Brain microvascular endothelial cell (primary cell): Measurements from ENCODE around the gene B4GALT6.

ENCODE experiments used
- DNase-seq: peaks from one replicate; pipeline ENCODE4 v3.0.0-alpha.2; 2020
- H3K27ac ChIP-seq: fragments of 250-450 bp; sonication (Bioruptor Pico); 2 replicates; pipeline ENCODE4 v1.5.1; 2020; ENCODE audit warnings: mild to moderate bottlenecking, moderate library complexity
- H3K27me3 ChIP-seq: fragments of 250-450 bp; sonication (Bioruptor Pico); replicated peaks from 2 replicates; pipeline ENCODE4 v1.5.1; 2020; ENCODE audit warnings: mild to moderate bottlenecking
- H3K36me3 ChIP-seq: fragments of 250-450 bp; sonication (Bioruptor Pico); replicated peaks from 2 replicates; pipeline ENCODE4 v1.5.1; 2020; ENCODE audit warnings: mild to moderate bottlenecking
- H3K4me3 ChIP-seq: 2 replicates; pipeline ENCODE4 v1.5.1; 2011; ENCODE audit warnings: low read depth, mild to moderate bottlenecking, control low read depth, low read length, moderate library complexity
- in situ Hi-C: cut with HindIII; loops from 2 replicates; pipeline ENCODE4 v1.10.0; 2017; ENCODE audit warnings: low sequenced_read_pairs, low pct_ligation_motif_present
- TF ChIP-seq, protein P1 (sequence below): IDR thresholded peaks from 2 replicates; pipeline ENCODE4 v1.5.1; 2011; ENCODE audit warnings: low read depth, mild to moderate bottlenecking, moderate library complexity, low read length, control low read depth, inconsistent platforms; ENCODE audit errors: missing control alignments

Gene B4GALT6

DNA sequence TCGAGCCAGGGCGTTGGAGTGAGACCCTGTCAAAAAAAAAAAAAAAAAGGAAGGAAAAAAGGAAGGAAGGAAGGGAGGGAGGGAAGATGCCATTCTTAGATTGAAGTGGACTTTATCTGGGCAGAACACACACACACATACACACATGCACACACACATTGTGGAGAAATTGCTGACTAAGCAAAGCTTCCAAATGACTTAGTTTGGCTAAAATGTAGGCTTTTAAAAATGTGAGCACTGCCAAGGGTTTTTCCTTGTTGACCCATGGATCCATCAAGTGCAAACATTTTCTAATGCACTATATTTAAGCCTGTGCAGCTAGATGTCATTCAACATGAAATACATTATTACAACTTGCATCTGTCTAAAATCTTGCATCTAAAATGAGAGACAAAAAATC is 93.3 kb downstream of the B4GALT6 start:
- in situ Hi-C loops: no loop called here
- no peaks in the 10 kb centered on the region for H3K27me3 ChIP-seq
- TF ChIP-seq, protein P1, sequence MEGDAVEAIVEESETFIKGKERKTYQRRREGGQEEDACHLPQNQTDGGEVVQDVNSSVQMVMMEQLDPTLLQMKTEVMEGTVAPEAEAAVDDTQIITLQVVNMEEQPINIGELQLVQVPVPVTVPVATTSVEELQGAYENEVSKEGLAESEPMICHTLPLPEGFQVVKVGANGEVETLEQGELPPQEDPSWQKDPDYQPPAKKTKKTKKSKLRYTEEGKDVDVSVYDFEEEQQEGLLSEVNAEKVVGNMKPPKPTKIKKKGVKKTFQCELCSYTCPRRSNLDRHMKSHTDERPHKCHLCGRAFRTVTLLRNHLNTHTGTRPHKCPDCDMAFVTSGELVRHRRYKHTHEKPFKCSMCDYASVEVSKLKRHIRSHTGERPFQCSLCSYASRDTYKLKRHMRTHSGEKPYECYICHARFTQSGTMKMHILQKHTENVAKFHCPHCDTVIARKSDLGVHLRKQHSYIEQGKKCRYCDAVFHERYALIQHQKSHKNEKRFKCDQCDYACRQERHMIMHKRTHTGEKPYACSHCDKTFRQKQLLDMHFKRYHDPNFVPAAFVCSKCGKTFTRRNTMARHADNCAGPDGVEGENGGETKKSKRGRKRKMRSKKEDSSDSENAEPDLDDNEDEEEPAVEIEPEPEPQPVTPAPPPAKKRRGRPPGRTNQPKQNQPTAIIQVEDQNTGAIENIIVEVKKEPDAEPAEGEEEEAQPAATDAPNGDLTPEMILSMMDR: no peak

DNA sequence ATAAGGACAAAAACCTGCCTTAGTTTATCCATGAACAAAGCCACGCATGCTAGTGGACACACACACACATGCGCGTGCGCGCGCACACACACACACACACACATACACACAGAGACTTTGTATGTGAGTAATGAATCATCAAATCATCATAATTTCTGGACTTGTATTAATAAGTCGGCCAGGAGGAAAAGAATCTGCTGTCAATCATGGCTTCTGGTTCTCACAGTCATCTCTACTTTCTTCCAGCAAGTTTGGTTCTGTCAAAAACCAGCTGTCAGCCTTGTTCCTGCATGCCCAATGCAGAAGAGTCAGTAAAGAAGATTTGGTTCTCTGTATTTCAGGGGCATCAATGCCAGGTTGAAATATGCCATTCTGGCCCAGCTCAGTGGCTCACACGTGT is 93.8 kb downstream of the B4GALT6 start:
- TF ChIP-seq, protein P1: no peak
- H3K4me3 ChIP-seq: no peak overlapping the region
- in situ Hi-C loops: no loop called here

More for the DNA sequence above, 93.3 kb downstream of the B4GALT6 start:
- Histone ChIP-seq H3K4me3 (no peak overlapping the region), H3K36me3 (no peaks in the 10 kb centered on the region), H3K27ac (no peak overlapping the region)
- no peak for DNase-seq

DNA sequence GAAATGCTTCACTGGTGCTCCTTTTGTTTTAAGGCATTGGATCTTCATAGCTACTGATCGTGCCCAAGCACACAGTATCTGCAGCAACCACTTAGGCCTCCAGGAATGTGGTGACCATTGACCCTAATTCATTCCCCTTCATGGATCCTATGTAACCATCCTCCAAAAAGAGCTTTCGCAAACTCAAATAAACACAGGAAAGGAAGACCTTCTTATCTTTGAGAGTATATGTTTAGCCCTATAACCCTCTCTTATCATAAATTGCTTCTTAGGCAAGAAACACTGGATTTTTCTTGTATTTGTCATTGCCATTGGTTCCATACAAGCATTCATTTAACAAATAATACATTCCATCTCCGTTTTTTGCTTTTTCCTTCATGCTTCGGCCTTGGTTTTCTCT is 96.9 kb downstream of the B4GALT6 start:
- in situ Hi-C loops: no loop called here
- DNase-seq: no peak
- Histone ChIP-seq H3K36me3 (no peaks in the 10 kb centered on the region), H3K27ac (no peak overlapping the region), H3K27me3 (no peaks in the 10 kb centered on the region), H3K4me3 (no peak overlapping the region)
- TF ChIP-seq, protein P1: no peak

More for the DNA sequence above, 93.8 kb downstream of the B4GALT6 start:
- Histone ChIP-seq H3K36me3 (no peaks in the 10 kb centered on the region), H3K27ac (no peak overlapping the region), H3K27me3 (no peaks in the 10 kb centered on the region)
- DNase-seq: no peak

DNA sequence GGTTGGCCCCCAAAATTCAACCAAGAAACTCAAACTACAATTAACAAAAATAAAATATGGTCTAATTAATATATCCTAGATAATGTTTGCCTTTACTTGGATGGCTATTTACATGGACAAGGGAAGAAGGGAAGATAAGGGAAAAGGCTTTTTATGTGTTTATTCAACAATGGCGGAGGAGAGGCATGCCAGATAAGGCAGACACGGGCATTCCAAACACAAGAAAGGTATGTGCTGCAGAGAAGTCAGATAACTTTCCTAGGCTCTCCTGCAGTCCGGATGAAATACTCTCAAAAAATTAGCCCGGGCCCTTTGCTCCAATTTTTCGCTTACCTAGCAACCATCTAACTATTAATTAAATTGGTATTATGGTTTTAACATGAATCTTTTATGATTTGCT is 97.8 kb downstream of the B4GALT6 start:
- H3K27ac ChIP-seq: no peak overlapping the region
- H3K4me3 ChIP-seq: no peak overlapping the region
- no peak for DNase-seq
- in situ Hi-C loops: no loop called here
- no peaks in the 10 kb centered on the region for H3K36me3 ChIP-seq
- TF ChIP-seq, protein P1: no peak
- no peaks in the 10 kb centered on the region for H3K27me3 ChIP-seq

DNA sequence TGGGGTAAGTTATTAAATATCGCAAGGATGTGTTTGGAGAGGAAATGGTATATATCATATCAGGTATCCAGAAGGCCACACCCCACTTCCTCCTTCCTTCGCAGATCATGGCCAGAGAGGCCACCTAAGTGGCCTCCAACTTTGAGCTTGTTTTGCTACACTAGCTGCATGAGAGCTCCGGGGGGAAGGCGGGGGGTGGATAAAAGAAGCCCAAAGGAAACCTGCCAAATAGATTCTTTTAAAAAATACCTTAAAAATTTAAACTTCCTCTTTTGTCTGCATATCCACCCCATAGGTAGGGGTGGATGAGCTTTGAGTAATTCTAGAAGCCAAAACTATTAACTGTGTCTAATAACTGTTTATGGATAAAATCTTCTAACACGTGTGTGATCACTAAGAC is 98.4 kb downstream of the B4GALT6 start:
- TF ChIP-seq, protein P1: no peak
- Histone ChIP-seq H3K27me3 (no peaks in the 10 kb centered on the region), H3K36me3 (no peaks in the 10 kb centered on the region), H3K27ac (no peak overlapping the region), H3K4me3 (no peak overlapping the region)
- in situ Hi-C loops: no loop called here
- DNase-seq: no peak

DNA sequence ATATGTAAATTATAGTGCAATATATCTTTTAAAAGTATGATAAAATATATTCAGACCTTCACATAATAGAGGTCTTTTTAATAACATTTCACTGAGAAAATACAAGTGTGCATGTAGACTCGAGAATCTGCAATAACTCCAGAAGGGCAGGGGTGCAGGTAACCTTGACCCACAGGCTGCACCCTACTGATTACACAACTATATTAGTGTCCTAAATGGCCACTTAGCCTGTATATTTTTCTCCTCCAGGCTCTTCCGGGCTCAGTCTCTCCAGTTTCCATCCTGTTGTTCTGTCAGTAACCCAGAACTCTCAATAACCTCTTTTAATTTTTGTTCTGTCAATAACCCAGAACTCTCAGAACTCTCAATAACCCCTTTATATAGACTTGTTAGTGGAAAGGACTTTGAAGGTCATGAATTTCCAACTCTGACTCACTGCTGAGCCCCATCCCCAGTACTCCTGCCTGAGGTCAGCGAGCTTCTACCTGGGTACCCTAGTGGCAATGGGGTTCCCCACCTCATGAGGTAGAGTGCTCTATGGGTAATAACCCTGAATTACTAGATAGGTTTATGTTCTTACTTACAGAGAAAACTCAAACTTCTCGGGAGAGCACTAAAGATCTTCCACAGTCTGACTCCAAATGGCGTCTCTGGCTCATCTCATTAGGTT is 101.1 kb downstream of the B4GALT6 start:
- in situ Hi-C loops: no loop called here
- H3K4me3 ChIP-seq: no peak overlapping the region
- no peaks in the 10 kb centered on the region for H3K36me3 ChIP-seq
- TF ChIP-seq, protein P1: no peak
- H3K27me3 ChIP-seq: no peaks in the 10 kb centered on the region
- no peak overlapping the region for H3K27ac ChIP-seq
- no peak for DNase-seq
